Measurements from ENCODE around the gene PFKFB3.

Gene PFKFB3

GRCh38 chr10:6174201-6174874 lies 28.4 kb upstream of the PFKFB3 start:
- peak; percentile 9 for DNase-seq
- H3K4me3 ChIP-seq (ENCODE audit: low read depth, low read length), result no peak overlapping the region
- TF ChIP-seq CTCF (IDR thresholded peaks at IDR 0.05; ENCODE audit: low read depth, low read length), result no peak
- peaks cover 23% of the 10 kb centered on the region for H3K27me3 ChIP-seq (ENCODE audit: insufficient read depth, low read depth, severe bottlenecking)
- no peak overlapping the region for H3K27ac ChIP-seq
- no peaks in the 10 kb centered on the region for H3K36me3 ChIP-seq
- no peaks in the 10 kb centered on the region for H3K9me3 ChIP-seq (ENCODE audit: severe bottlenecking)

DNA sequence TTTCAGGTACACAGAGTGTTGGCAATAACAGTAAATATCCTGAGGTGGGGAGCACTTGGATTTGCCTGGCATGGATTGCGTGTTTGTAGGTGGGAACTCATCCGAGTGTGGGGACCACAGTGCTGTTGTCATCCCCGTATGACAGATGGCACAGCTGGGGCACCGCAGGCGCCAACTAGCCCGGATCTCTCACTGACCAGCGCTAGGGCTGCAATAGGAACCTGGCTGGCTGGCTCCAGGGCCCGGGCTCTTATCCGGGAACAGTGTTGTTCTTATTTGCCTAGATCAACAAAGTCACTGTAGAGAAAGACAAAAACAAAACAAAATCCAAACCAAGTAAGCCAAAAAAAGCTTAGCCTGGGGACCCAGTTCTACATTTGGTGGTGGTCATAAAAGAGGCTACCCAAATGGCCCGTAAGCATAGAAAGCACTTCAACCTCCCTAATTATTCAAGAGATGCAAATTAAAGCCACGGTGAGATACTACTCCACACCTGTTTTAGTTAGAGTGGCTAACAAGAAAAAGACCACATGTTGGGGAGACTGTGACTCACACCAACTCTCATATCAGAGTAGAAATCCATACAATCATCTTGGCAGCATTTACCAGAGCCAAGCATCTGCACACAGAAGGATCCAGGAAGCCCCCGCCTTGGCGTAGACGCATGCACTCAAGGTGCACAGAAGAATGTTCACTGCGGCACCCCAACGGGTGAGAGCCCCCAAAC lies 27.2 kb upstream of the PFKFB3 start:
- Histone ChIP-seq H3K27ac (no peak overlapping the region), H3K9me3 (ENCODE audit: severe bottlenecking) (no peaks in the 10 kb centered on the region), H3K27me3 (ENCODE audit: insufficient read depth, low read depth, severe bottlenecking) (peaks cover 25% of the 10 kb centered on the region), H3K4me3 (ENCODE audit: low read depth, low read length) (no peak overlapping the region), H3K36me3 (no peaks in the 10 kb centered on the region)
- DNase-seq, result no peak
- no peak for TF ChIP-seq CTCF (IDR thresholded peaks at IDR 0.05; ENCODE audit: low read depth, low read length)

DNA sequence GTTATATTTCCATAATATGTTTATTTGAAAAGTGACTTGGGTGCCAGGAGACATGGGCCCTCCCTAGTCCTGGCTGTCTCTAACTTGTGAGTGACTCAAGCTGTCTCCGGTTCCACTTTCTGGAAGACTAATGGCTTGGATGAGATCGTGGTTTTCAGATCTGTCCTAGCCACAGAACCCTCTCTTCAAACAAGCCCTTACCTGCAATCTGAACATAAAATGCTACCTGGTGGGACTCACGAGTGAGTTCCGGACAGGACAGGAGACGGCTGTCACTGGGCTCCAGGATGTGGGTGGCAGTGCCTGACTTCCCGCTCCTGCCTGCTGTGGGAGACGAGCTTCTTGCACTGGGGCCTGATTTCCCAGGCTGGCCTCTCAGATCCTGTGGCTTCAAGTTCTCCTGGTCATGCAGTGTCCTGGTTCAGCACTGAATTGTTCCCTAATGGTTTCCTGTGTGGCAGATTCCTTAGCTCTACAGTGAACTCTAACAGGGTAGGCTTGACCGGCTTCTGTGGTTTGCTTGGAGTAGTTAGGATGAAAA lies 26.0 kb upstream of the PFKFB3 start:
- no peak overlapping the region for H3K27ac ChIP-seq
- no peak for DNase-seq

GRCh38 chr10:6177880-6178281 lies 24.9 kb upstream of the PFKFB3 start:
- no peak overlapping the region for H3K27ac ChIP-seq
- no peaks in the 10 kb centered on the region for H3K9me3 ChIP-seq (ENCODE audit: severe bottlenecking)
- H3K4me3 ChIP-seq (ENCODE audit: low read depth, low read length), result no peak overlapping the region
- H3K36me3 ChIP-seq, result no peaks in the 10 kb centered on the region
- no peak for DNase-seq
- TF ChIP-seq CTCF (IDR thresholded peaks at IDR 0.05; ENCODE audit: low read depth, low read length), result no peak
- H3K27me3 ChIP-seq (ENCODE audit: insufficient read depth, low read depth, severe bottlenecking), result peaks cover 19% of the 10 kb centered on the region

More for the DNA sequence above, 26.0 kb upstream of the PFKFB3 start:
- Histone ChIP-seq H3K9me3 (ENCODE audit: severe bottlenecking) (no peaks in the 10 kb centered on the region), H3K4me3 (ENCODE audit: low read depth, low read length) (no peak overlapping the region), H3K27me3 (ENCODE audit: insufficient read depth, low read depth, severe bottlenecking) (peaks cover 22% of the 10 kb centered on the region), H3K36me3 (no peaks in the 10 kb centered on the region)
- TF ChIP-seq CTCF (IDR thresholded peaks at IDR 0.05; ENCODE audit: low read depth, low read length), result no peak

DNA sequence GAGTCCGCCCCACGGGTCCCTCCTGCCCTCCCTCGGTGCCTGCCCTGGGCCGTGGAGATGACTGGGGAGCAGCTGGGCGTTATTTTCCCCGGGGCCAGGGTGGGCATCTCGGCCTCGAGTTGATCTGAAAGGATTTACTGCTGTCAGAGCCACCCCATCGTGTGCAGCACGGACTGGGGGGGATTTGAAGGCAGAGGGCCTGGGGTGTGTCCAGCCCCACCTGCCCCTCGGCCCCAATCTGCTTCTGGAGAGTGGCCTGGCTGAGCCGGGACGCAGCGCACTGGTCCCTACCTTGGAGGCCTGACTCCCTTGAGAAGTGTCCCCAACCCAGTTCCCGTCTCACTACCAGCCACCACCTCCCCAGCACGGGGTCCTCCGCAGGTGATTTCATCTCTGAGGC lies 24.2 kb upstream of the PFKFB3 start:
- TF ChIP-seq CTCF (IDR thresholded peaks at IDR 0.05; ENCODE audit: low read depth, low read length), result no peak
- Histone ChIP-seq H3K36me3 (no peaks in the 10 kb centered on the region), H3K9me3 (ENCODE audit: severe bottlenecking) (no peaks in the 10 kb centered on the region), H3K27me3 (ENCODE audit: insufficient read depth, low read depth, severe bottlenecking) (peaks cover 19% of the 10 kb centered on the region), H3K4me3 (ENCODE audit: low read depth, low read length) (no peak overlapping the region), H3K27ac (no peak overlapping the region)
- no peak for DNase-seq
